ENCODE results near the gene LRRTM4.

- no peak for TF ChIP-seq CTCF (conservative IDR thresholded peaks at IDR 0.05; ENCODE audit: low read depth, low read length)
- TF ChIP-seq EZH2 (IDR thresholded peaks at IDR 0.05; ENCODE audit: borderline replicate concordance, low read depth, low read length, poor library complexity, severe bottlenecking) = no peak
These were observed 64.5 kb downstream of the LRRTM4 start for GRCh38 chr2:77457665-77458064.

All from A673 (cell line).